SK-N-SH (cell line): ENCODE results near the gene RHOH. TPM values are rescaled to one million over a fixed set of nuclear protein-coding genes. Genes with fewer than 3 reads are reported as not detected.

Source experiments
- CTCF ChIA-PET: fragments of 300-600, 350-600 bp; formaldehyde crosslinking; extraction: SDS; loops from one replicate; lab custom pipeline; 2021; lab: Yijun Ruan, JAX
- POLR2A ChIA-PET: fragments of 350-600 bp; sonication (Branson Sonifier 250); formaldehyde crosslinking; extraction: SDS; loops from one replicate; lab custom pipeline; 2020; ENCODE audit warnings: antibody characterized with exemption, inconsistent platforms; lab: Yijun Ruan, JAX
- DNase-seq: peaks from one replicate; pipeline ENCODE4 v3.0.0; 2012
- H2AFZ ChIP-seq: fragments of 200-600 bp; sonication (generic); 2 replicates; pipeline ENCODE4 v1.8.1; 2016; ENCODE audit warnings: antibody characterized with exemption, mild to moderate bottlenecking, low read depth
- H3F3A ChIP-seq: fragments of 200-600 bp; sonication (generic); replicated peaks from 2 replicates; pipeline ENCODE3; 2016; ENCODE audit warnings: antibody characterized with exemption, mild to moderate bottlenecking; ENCODE audit not compliant: insufficient read depth
- H3K27ac ChIP-seq, 2 experiments: fragments of 200-500 bp in 1 of 2; fragments of 200-600 bp in 1 of 2; sonication (Bioruptor generic) in 1 of 2; sonication (generic), shearing (Covaris generic) in 1 of 2; 2 replicates each; pipeline versions ENCODE4 v1.5.1 to v1.6.1; 2014 to 2016; ENCODE audit warnings: low read depth in 2 of 2, inconsistent platforms in 1 of 2, low read length in 1 of 2, mild to moderate bottlenecking in 1 of 2, mixed read lengths in 1 of 2
- H3K27me3 ChIP-seq: fragments of 200-600 bp; sonication (generic), shearing (Covaris generic); 2 replicates; pipeline ENCODE4 v1.6.1; 2016; ENCODE audit warnings: mixed run types; ENCODE audit not compliant: insufficient read depth
- H3K36me3 ChIP-seq, 2 experiments: fragments of 200-500 bp in 1 of 2; fragments of 200-600 bp in 1 of 2; sonication (Bioruptor generic) in 1 of 2; sonication (generic) in 1 of 2; replicated peaks in 1 of 2; 2 replicates each; pipeline versions ENCODE3 to v1.5.1; 2014 to 2016; ENCODE audit warnings: low read length in 1 of 2, mild to moderate bottlenecking in 1 of 2; ENCODE audit not compliant: insufficient read depth in 2 of 2, control insufficient read depth in 1 of 2
- H3K4me1 ChIP-seq, 2 experiments: fragments of 200-500 bp in 1 of 2; fragments of 200-600 bp in 1 of 2; sonication (Bioruptor generic) in 1 of 2; sonication (generic), shearing (Covaris generic) in 1 of 2; 2 replicates each; pipeline versions ENCODE4 v1.5.1 to v1.6.1; 2014 to 2016; ENCODE audit warnings: low read depth in 1 of 2, low read length in 1 of 2, mixed run types in 1 of 2; ENCODE audit not compliant: insufficient read depth in 2 of 2, control insufficient read depth in 1 of 2
- H3K4me2 ChIP-seq: fragments of 200-600 bp; sonication (generic), shearing (Covaris generic); 2 replicates; pipeline ENCODE4 v1.6.1; 2017; ENCODE audit warnings: mixed run types
- H3K4me3 ChIP-seq, 2 experiments: fragments of 200-500 bp in 1 of 2; fragments of 200-600 bp in 1 of 2; sonication (Bioruptor generic) in 1 of 2; sonication (generic), shearing (Covaris generic) in 1 of 2; 2 replicates each; pipeline versions ENCODE4 v1.5.1 to v1.8.1; 2014 to 2016; ENCODE audit warnings: low read depth in 2 of 2, inconsistent platforms in 1 of 2, low read length in 1 of 2, mild to moderate bottlenecking in 1 of 2, mixed read lengths in 1 of 2, moderate library complexity in 1 of 2
- H3K79me2 ChIP-seq: fragments of 200-600 bp; sonication (generic); 2 replicates; pipeline ENCODE4 v1.8.1; 2017; ENCODE audit warnings: mild to moderate bottlenecking; ENCODE audit not compliant: insufficient read depth
- H3K9ac ChIP-seq: fragments of 200-600 bp; sonication (generic); 2 replicates; pipeline ENCODE4 v1.6.1; 2017; ENCODE audit warnings: mixed run types
- H3K9me2 ChIP-seq: fragments of 200-600 bp; sonication (generic); 2 replicates; pipeline ENCODE4 v1.6.1; 2017; ENCODE audit warnings: mixed run types
- H3K9me3 ChIP-seq: fragments of 200-600 bp; sonication (generic); 2 replicates; pipeline ENCODE4 v1.6.1; 2017; ENCODE audit warnings: mixed run types, mild to moderate bottlenecking, moderate library complexity
- H4K20me1 ChIP-seq: fragments of 200-600 bp; sonication (generic); 2 replicates; pipeline ENCODE4 v1.6.1; 2017; ENCODE audit warnings: mild to moderate bottlenecking, mixed run types; ENCODE audit not compliant: insufficient read depth
- EP300 ChIP-seq, 2 experiments: IDR thresholded peaks; 2 replicates each; pipeline versions ENCODE4 v1.4.0 to v1.6.1; 2012; ENCODE audit warnings: borderline replicate concordance in 1 of 2, low read depth in 1 of 2, low read length in 1 of 2
- EZH2phosphoT487 ChIP-seq: fragments of 200-600 bp; sonication (generic); IDR thresholded peaks from 2 replicates; pipeline ENCODE4 v1.6.1; 2017; ENCODE audit warnings: low read depth, mixed run types, mild to moderate bottlenecking, antibody characterized with exemption, moderate library complexity, borderline replicate concordance
- FOSL2 ChIP-seq: IDR thresholded peaks from 2 replicates; pipeline ENCODE4 v1.4.0; 2012; ENCODE audit warnings: low read depth, mild to moderate bottlenecking, moderate library complexity, borderline replicate concordance
- FOXJ3 ChIP-seq: sonication (generic); formaldehyde crosslinking; IDR thresholded peaks from 2 replicates; pipeline ENCODE4 v1.5.1; 2020; ENCODE audit warnings: mild to moderate bottlenecking, missing genetic modification reagents
- FOXM1 ChIP-seq: IDR thresholded peaks from 2 replicates; pipeline ENCODE4 v1.4.0; 2012; ENCODE audit warnings: low read depth, mild to moderate bottlenecking
- GATA2 ChIP-seq: sonication (generic); formaldehyde crosslinking; IDR thresholded peaks from 2 replicates; pipeline ENCODE4 v1.5.0; 2020; ENCODE audit warnings: mild to moderate bottlenecking, missing genetic modification reagents
- JUND ChIP-seq: IDR thresholded peaks from 2 replicates; pipeline ENCODE4 v1.4.0; 2012
- MAX ChIP-seq: IDR thresholded peaks from 2 replicates; pipeline ENCODE4 v1.4.0; 2012; ENCODE audit warnings: low read depth
- MEF2A ChIP-seq: IDR thresholded peaks from 2 replicates; pipeline ENCODE4 v1.4.0; 2012; ENCODE audit warnings: low read depth, borderline replicate concordance
- NRF1 ChIP-seq: IDR thresholded peaks from 2 replicates; pipeline ENCODE4 v1.6.1; 2012; ENCODE audit warnings: low read depth, mild to moderate bottlenecking, low read length
- PBX3 ChIP-seq: IDR thresholded peaks from 2 replicates; pipeline ENCODE4; 2012
- RAD21 ChIP-seq: IDR thresholded peaks from 2 replicates; pipeline ENCODE4 v1.6.1; 2012; ENCODE audit warnings: mild to moderate bottlenecking, low read length
- RFX5 ChIP-seq: IDR thresholded peaks from 2 replicates; pipeline ENCODE4 v1.6.1; 2012; ENCODE audit warnings: mild to moderate bottlenecking, improper control_type of control experiment, low read length
- RXRA ChIP-seq: IDR thresholded peaks from 2 replicates; pipeline ENCODE4 v1.4.0; 2012; ENCODE audit warnings: low read depth, mild to moderate bottlenecking, borderline replicate concordance
- TCF12 ChIP-seq: IDR thresholded peaks from 2 replicates; pipeline ENCODE4 v1.4.0; 2012
- YY1 ChIP-seq: IDR thresholded peaks from 2 replicates; pipeline ENCODE4 v1.4.0; 2012; ENCODE audit warnings: low read depth, mild to moderate bottlenecking
- WGBS: methylation state at CpG from one replicate; pipeline ENCODE4 v1.1.6; 2017; ENCODE audit warnings: low lambda C conversion rate; 5-methylcytosine and 5-hydroxymethylcytosine counted together
- polyA plus RNA-seq, 3 experiments: library from polyadenylated mRNA; depleted of rRNA; stranded (reverse); fragments of >200 nt; gene quantifications; 2 replicates each; pipeline ENCODE4 v1.2.3, GENCODE V29; 2012
- TF ChIP-seq, protein P1 (sequence below): IDR thresholded peaks from 2 replicates; pipeline ENCODE4 v1.6.1; 2012; ENCODE audit warnings: mild to moderate bottlenecking, low read depth, low read length, moderate library complexity

The RHOH gene
- polyA plus RNA-seq, 1 of the 3 experiments (the other 2 are of a cell fraction) = not detected

DNA sequence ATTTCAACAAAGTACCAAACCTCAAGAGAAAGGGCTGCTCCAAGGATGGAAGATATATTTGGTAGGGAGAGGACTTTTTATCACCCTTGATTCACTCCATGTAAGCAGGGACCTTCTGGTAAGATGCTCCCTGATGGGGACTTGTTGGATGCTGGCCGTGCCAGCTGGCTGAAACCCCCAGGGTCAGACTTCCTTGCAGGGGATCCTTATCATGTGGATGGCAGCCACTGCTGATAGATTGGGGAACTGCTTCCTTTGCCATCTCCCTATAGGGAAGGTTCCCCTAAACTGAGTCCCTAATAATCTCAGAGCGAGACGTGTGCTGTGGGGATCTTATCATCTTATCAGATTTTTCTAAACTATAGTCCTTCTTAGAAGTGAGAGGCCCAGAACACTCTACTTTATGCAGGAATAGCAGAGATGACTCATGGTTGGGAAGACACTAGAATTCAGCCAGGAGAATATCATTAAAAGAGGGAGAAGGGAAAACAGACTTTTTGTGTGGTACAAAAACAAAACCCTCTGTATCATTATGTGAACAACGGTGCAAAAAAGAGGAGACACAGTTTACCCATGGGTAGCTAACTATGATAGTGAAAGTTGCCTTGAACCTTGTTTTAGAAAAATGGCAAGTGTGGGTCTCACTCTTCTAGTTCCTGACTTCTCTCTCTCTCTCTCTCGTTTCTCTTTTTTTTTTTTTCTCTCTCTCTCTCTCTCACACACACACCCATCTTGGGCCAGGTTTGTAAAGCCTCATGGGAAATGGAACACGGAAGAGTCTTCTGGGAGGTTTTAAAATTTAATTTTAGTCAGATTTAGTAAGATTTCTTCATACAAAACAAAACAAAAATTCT is 16.1 kb downstream of the RHOH start (continued):
- TF ChIP-seq, protein P1, sequence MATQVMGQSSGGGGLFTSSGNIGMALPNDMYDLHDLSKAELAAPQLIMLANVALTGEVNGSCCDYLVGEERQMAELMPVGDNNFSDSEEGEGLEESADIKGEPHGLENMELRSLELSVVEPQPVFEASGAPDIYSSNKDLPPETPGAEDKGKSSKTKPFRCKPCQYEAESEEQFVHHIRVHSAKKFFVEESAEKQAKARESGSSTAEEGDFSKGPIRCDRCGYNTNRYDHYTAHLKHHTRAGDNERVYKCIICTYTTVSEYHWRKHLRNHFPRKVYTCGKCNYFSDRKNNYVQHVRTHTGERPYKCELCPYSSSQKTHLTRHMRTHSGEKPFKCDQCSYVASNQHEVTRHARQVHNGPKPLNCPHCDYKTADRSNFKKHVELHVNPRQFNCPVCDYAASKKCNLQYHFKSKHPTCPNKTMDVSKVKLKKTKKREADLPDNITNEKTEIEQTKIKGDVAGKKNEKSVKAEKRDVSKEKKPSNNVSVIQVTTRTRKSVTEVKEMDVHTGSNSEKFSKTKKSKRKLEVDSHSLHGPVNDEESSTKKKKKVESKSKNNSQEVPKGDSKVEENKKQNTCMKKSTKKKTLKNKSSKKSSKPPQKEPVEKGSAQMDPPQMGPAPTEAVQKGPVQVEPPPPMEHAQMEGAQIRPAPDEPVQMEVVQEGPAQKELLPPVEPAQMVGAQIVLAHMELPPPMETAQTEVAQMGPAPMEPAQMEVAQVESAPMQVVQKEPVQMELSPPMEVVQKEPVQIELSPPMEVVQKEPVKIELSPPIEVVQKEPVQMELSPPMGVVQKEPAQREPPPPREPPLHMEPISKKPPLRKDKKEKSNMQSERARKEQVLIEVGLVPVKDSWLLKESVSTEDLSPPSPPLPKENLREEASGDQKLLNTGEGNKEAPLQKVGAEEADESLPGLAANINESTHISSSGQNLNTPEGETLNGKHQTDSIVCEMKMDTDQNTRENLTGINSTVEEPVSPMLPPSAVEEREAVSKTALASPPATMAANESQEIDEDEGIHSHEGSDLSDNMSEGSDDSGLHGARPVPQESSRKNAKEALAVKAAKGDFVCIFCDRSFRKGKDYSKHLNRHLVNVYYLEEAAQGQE = no peak
- TF ChIP-seq FOXJ3 (CRISPR knock-in tag) (no peak), RAD21 (no peak), MEF2A (no peak), TCF12 (peak; percentile 12; the same call in 1 of the 2 replicates), MAX (no peak), YY1 (no peak), EZH2phosphoT487 (no peak), FOSL2 (peak; percentile 64; the same call in 1 of the 2 replicates)

- Histone ChIP-seq H3K4me3 (no peak overlapping the region), H3K79me2 (no peaks in the 10 kb centered on the region)
- no peak for TF ChIP-seq EP300 (IDR thresholded peaks at IDR 0.05; ENCODE audit: borderline replicate concordance in 1 of 2, low read depth in 1 of 2, low read length in 1 of 2)
- TF ChIP-seq RXRA = no peak
- no peak for TF ChIP-seq TCF12
- TF ChIP-seq PBX3 = no peak
- TF ChIP-seq MEF2A = no peak
- TF ChIP-seq, protein P1 = no peak
- no peak for TF ChIP-seq RAD21
- TF ChIP-seq EZH2phosphoT487 = no peak
- no peak for TF ChIP-seq FOXM1
- no peak for TF ChIP-seq GATA2 (CRISPR knock-in tag)
- TF ChIP-seq JUND = no peak
- TF ChIP-seq NRF1 = no peak
- TF ChIP-seq RFX5 = no peak
- no peak for TF ChIP-seq YY1
- TF ChIP-seq, all 33 proteins: peak for 0
- Histone ChIP-seq H3K9me2 (no peaks in the 10 kb centered on the region), H3K4me1 (peaks cover 5 to 6% of the 10 kb centered on the region in 2 experiments; a peak in 3 of 4 replicates), H4K20me1 (no peaks in the 10 kb centered on the region), H3K9me3 (no peaks in the 10 kb centered on the region), H3K4me2 (no peak overlapping the region), H3K36me3 (no peaks in the 10 kb centered on the region), H3K27me3 (no peaks in the 10 kb centered on the region), H3F3A (no peaks in the 10 kb centered on the region), H3K9ac (no peak overlapping the region), H3K27ac (no peak overlapping the region), H2AFZ (no peak overlapping the region)
- DNase-seq = no peak
- CTCF ChIA-PET = no interaction called here
- 94% methylated on average over 7 of the region's 7 CpGs for WGBS
- POLR2A ChIA-PET = no interaction called here
Observed at GRCh38 chr4:40214038-40214437, 17.2 kb downstream of the RHOH start.
